ENCODE measurements around the gene IL11RA.
A peak's percentile ranks its signal among the peaks of the same experiment; 100 is the strongest.

Gene IL11RA

GRCh38 chr9:34628656-34629490, 23.1 kb upstream of the IL11RA start, which contains the start of gene ARID3C:
ARID3C (minus strand) TSS chr9:34629066; CDS start chr9:34628014, 1,052 bp downstream.
- H3K4me1 ChIP-seq = peaks cover 14% of the 10 kb centered on the region
- H3K27ac ChIP-seq = no peak within 1 kb of the TSS
- peak within 1 kb of the TSS; percentile 52 for H3K4me3 ChIP-seq
- peaks cover 83% of the 10 kb centered on the region for H3K27me3 ChIP-seq
- peaks cover 70% of the 10 kb centered on the region for H4K20me1 ChIP-seq
- TF ChIP-seq Cebpa-rat (IDR thresholded peaks at IDR 0.05) = no peak
- peaks cover 3% of the 10 kb centered on the region; the same call in 1 of the 2 replicates for H3K9me3 ChIP-seq
- peak within 1 kb of the TSS; percentile 66 for H3K4me2 ChIP-seq
- no peaks in the 10 kb centered on the region for H3K36me3 ChIP-seq
- H3K9ac ChIP-seq = no peak within 1 kb of the TSS

GRCh38 chr9:34629491-34629808, 22.5 kb upstream of the IL11RA start:
- H3K4me3 ChIP-seq = no peak overlapping the region
- no peak for TF ChIP-seq Cebpa-rat (IDR thresholded peaks at IDR 0.05)
- H3K4me1 ChIP-seq = peaks cover 20% of the 10 kb centered on the region
- no peak overlapping the region for H3K4me2 ChIP-seq
- H3K36me3 ChIP-seq = no peaks in the 10 kb centered on the region
- H4K20me1 ChIP-seq = peaks cover 76% of the 10 kb centered on the region
- H3K27ac ChIP-seq = no peak overlapping the region
- no peak overlapping the region for H3K9ac ChIP-seq
- H3K9me3 ChIP-seq = no peaks in the 10 kb centered on the region
- H3K27me3 ChIP-seq = peaks cover 77% of the 10 kb centered on the region

DNA sequence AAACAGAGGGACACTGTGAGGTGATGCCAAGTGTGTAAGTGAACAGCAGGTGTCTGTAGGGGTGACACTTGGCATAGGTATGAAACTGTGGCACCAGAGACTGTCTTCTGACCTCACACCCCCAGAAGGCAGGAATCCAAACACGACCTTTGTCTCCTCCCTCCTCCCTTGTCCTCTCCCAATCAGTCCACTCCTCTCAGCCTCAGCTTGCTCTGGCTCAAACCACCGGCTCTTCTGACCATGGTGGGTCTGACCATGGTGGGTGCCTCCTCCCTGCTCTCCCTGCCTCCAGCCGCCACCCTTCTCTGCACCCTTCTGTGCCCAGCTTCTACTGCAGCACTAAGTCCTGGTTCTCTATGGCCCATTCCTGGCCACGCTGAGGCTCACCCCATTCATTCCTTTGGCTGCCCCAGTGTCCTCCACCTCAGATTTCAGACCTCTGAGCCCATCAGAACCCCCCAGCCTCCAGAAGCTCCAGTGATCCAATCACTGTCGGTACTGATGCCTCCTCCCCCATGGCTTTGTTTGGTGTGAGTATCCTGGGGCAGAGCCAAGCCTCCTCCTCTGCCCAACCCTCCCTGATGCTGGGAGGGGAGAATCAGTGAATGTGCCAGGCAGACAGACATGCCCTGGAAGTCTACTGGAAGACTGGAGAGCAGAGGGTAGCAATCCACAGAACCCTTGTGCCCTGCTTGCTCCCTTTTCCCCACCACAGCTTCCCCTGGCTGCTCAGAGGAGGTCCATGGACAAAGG, 21.4 kb upstream of the IL11RA start:
- peaks cover 88% of the 10 kb centered on the region for H4K20me1 ChIP-seq
- H3K27me3 ChIP-seq = peaks cover 66% of the 10 kb centered on the region
- H3K27ac ChIP-seq = no peak overlapping the region

GRCh38 chr9:34633166-34633565, 18.8 kb upstream of the IL11RA start:
- Histone ChIP-seq H3K9me3 (no peaks in the 10 kb centered on the region), H4K20me1 (peaks cover 80% of the 10 kb centered on the region), H3K27me3 (peaks cover 40% of the 10 kb centered on the region), H3K9ac (no peak overlapping the region), H3K4me2 (no peak overlapping the region), H3K4me3 (no peak overlapping the region), H3K4me1 (peaks cover 47% of the 10 kb centered on the region), H3K27ac (no peak overlapping the region), H3K36me3 (peaks cover 11% of the 10 kb centered on the region)
- TF ChIP-seq Cebpa-rat (IDR thresholded peaks at IDR 0.05) = no peak

More for the DNA sequence above, 21.4 kb upstream of the IL11RA start:
- no peak overlapping the region for H3K4me3 ChIP-seq
- no peak overlapping the region for H3K4me2 ChIP-seq
- H3K36me3 ChIP-seq = peaks cover 7% of the 10 kb centered on the region
- no peaks in the 10 kb centered on the region for H3K9me3 ChIP-seq
- H3K9ac ChIP-seq = no peak overlapping the region
- H3K4me1 ChIP-seq = peaks cover 31% of the 10 kb centered on the region
- no peak for TF ChIP-seq Cebpa-rat (IDR thresholded peaks at IDR 0.05)

DNA sequence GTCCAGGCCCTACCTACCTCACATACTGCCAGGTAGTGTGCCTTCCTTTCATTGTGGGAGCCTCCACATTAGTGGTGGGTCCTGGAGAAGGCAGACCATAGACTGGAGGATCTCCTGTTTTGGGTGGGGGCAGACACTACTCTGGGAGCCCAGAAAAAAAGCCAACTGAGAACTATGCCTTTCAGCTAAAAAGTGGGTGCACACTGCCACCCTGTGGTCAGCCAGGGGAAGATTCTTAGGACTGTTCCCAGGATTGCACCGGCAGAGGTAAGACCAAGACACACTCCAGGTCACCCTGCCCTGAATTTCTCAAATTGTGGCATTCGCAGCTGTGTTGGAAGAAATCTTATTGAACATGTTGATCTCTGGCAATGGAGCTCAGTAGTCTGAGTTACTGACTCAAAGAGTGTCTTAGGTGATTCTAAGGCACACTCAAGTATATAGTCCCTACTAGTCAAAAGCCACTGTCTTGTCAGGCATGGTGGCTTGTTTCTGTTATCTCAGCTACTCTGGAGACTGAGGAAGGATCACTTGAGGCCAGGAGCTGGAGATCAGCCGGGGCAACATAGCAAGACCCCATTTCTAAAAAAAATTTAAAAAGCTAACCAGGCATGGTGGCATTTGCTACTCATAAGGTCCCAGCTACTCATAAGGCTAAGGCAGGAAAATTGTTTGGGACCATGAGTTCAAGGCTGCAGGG, 18.0 kb upstream of the IL11RA start:
- peaks cover 72% of the 10 kb centered on the region for H4K20me1 ChIP-seq
- no peak overlapping the region for H3K4me3 ChIP-seq
- H3K4me1 ChIP-seq = peaks cover 47% of the 10 kb centered on the region
- H3K9ac ChIP-seq = peak overlapping the region; percentile 56; the same call in 1 of the 2 replicates
- H3K27ac ChIP-seq = no peak overlapping the region
- H3K36me3 ChIP-seq = peaks cover 11% of the 10 kb centered on the region
- peaks cover 31% of the 10 kb centered on the region for H3K27me3 ChIP-seq
- no peaks in the 10 kb centered on the region for H3K9me3 ChIP-seq
- H3K4me2 ChIP-seq = peak overlapping the region; percentile 91
- TF ChIP-seq Cebpa-rat (IDR thresholded peaks at IDR 0.05) = no peak

DNA sequence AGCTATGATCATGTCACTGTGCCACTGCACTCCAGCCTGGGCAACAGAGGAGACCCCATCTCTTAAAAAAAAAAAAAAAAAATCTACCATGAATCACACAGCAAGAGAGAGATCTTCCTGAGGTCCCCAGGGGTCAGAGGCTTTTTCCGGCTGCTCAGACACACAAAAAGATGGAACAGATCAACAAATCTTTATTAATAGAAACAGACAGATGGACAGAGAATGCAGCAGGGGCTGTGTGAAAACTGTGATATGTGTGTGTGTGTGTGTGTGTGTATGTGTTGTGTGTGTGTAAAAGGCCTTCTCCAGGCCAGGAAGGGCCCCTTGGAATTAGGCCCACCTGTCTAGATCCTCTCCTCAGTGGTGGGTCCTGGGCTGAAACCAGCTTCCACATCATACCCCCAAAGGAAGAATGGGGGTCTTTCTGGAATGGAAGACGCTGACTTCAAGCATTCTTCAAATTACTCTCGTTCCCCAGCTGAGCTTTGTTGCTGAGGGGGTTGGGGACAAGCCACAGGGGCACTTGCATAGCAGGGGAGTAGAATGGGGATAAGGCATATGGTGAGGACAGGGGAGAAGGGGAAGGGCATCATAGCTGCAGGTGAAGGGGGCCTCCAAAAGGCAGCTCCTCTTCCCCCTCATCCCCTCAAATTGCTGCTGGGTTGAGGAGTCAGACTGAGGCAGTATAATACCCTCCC, 17.3 kb upstream of the IL11RA start:
- Histone ChIP-seq H4K20me1 (peaks cover 65% of the 10 kb centered on the region), H3K27me3 (peaks cover 24% of the 10 kb centered on the region), H3K4me2 (peak overlapping the region; percentile 91), H3K9ac (peak overlapping the region; percentile 56; the same call in 1 of the 2 replicates), H3K27ac (peak overlapping the region; percentile 22; the same call in 1 of the 2 replicates), H3K9me3 (no peaks in the 10 kb centered on the region), H3K4me1 (peaks cover 47% of the 10 kb centered on the region), H3K36me3 (peaks cover 11% of the 10 kb centered on the region), H3K4me3 (peak overlapping the region; percentile 24; the same call in 1 of the 2 replicates)
- no peak for TF ChIP-seq Cebpa-rat (IDR thresholded peaks at IDR 0.05)

- Histone ChIP-seq H3K36me3 (peaks cover 11% of the 10 kb centered on the region), H3K9ac (peak overlapping the region; percentile 51; the same call in 1 of the 2 replicates), H3K4me2 (peak overlapping the region; percentile 91), H3K27ac (peak overlapping the region; percentile 33; the same call in 1 of the 2 replicates), H3K27me3 (peaks cover 16% of the 10 kb centered on the region), H4K20me1 (peaks cover 57% of the 10 kb centered on the region), H3K9me3 (no peaks in the 10 kb centered on the region), H3K4me1 (peaks cover 47% of the 10 kb centered on the region), H3K4me3 (peak overlapping the region; percentile 77; the same call in 1 of the 2 replicates)
- no peak for TF ChIP-seq Cebpa-rat (IDR thresholded peaks at IDR 0.05)
These were observed 16.4 kb upstream of the IL11RA start for GRCh38 chr9:34635556-34635955.

- Histone ChIP-seq H3K4me1 (peaks cover 47% of the 10 kb centered on the region), H3K4me2 (peak overlapping the region; percentile 91), H3K4me3 (peak overlapping the region; percentile 77), H4K20me1 (peaks cover 43% of the 10 kb centered on the region), H3K27ac (peak overlapping the region; percentile 84), H3K36me3 (peaks cover 11% of the 10 kb centered on the region), H3K9ac (peak overlapping the region; percentile 87), H3K27me3 (peaks cover 3% of the 10 kb centered on the region; the same call in 1 of the 2 replicates), H3K9me3 (no peaks in the 10 kb centered on the region)
- no peak for TF ChIP-seq Cebpa-rat (IDR thresholded peaks at IDR 0.05)
These were observed 15.1 kb upstream of the IL11RA start for GRCh38 chr9:34636791-34637355.

Measured in BLaER1 (cell line).